ENCODE results near the gene ITIH2.

DNA sequence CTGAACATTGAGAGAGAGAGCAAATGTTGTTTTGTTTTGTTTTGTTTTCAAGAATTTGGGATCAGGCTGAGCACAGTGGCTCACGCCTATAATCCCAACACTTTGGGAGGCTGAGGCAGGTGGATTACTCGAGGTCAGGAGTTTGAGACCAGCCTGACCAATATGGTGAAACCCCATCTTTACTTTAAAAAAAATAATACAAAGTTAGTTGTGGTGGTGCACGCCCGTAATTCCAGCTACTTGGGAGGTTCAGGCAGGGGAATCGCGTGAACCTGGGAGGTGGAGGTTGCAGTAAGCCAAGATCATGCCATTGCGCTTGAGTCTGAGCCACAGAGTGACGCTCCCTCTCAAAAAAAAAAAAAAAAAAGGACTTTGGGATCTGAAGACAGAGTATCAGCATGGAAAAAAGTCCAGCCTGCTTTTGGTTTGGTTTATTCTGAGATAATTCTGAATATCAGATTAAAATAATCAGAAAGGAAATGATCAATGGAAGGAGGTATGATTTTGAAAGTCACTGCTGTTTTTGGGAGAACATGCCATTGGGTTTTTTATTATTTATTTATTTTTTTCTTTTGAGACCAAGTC, 1.9 kb upstream of the ITIH2 start:
- TF ChIP-seq YY1 (IDR thresholded peaks at IDR 0.05; ENCODE audit: insufficient read depth, insufficient read length) (no peak), ZNF274 (IDR thresholded peaks at IDR 0.05; ENCODE audit: low read depth, low read length) (no peak)

Measured in NT2/D1 (cell line).